GM12873 (cell line): Measurements from ENCODE around the gene COL24A1.

ENCODE experiments used
- CTCF ChIP-seq: IDR thresholded peaks from 2 replicates; pipeline ENCODE4 v1.5.1; 2012; ENCODE audit warnings: low read depth, mild to moderate bottlenecking, moderate library complexity, low read length, control low read depth; ENCODE audit not compliant: insufficient read depth; ENCODE audit errors: missing control alignments

The COL24A1 gene

GRCh38 chr1:85975912-85976371 is 180.6 kb downstream of the COL24A1 start:
- no peak for TF ChIP-seq CTCF

- no peak for TF ChIP-seq CTCF
Observed at GRCh38 chr1:85962457-85962856, 194.1 kb downstream of the COL24A1 start.

- no peak for TF ChIP-seq CTCF
Observed at GRCh38 chr1:85957760-85958159, 198.8 kb downstream of the COL24A1 start.

GRCh38 chr1:85952460-85952859 is 204.1 kb downstream of the COL24A1 start:
- TF ChIP-seq CTCF = no peak

- no peak for TF ChIP-seq CTCF
Observed at GRCh38 chr1:85947186-85947585, 209.4 kb downstream of the COL24A1 start.

GRCh38 chr1:85943945-85944344 is 212.6 kb downstream of the COL24A1 start:
- no peak for TF ChIP-seq CTCF

- TF ChIP-seq CTCF = no peak
Observed at GRCh38 chr1:85943526-85943925, 213.0 kb downstream of the COL24A1 start.
